Activated CD8-positive, alpha-beta memory T cell treated with anti-CD3 and anti-CD28 coated beads for 4 hours (primary cell): Measurements from ENCODE around the gene CRYGD.
A peak's percentile ranks its signal among the peaks of the same experiment; 100 is the strongest.

Source experiments
- DNase-seq, 2 donors: peaks; one replicate each; pipeline ENCODE4 v3.0.0-alpha.2; 2020; ENCODE audit warnings: low read depth in 2 of 2

The CRYGD gene

GRCh38 chr2:208083807-208084206 is 40.5 kb downstream of the CRYGD start:
- DNase-seq, result no peak

GRCh38 chr2:208077276-208077675 is 47.0 kb downstream of the CRYGD start:
- DNase-seq, result no peak

DNA sequence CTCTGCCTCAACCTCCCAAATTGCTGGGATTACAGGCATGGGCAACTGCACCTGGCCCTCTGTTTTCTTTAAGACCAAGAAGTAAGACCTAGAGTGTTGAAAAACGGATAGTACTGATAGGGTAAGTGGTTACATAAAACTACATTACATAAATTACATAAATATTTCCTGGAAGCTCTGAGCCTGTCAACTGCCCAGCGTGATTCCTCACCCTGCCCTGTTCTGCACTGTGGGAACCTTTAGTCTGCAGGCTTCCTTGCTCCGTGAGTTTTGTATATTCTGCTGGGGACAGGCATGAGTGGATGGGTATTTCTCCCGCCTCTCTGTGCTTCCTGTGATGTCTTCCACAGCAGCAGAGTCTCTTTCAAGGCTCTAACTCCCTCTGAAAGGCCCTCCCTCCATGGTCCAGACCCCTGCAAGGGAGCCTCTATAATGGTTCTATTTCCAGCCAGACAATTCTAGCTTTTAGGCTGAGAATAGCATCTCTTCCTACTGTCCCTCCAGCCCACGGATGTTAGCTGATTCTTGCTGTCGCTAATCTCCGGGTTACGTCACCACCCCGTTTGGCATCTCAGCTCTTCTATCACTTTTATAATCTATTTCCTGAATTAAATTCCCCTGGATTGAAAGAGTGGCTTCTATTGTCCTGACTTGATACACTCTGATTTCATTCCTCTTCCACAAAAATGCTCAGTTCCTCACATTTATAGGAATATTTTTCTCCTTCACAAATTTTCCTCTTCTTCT is 49.5 kb downstream of the CRYGD start:
- no peak for DNase-seq

- peak; percentile 15 for DNase-seq
Observed at GRCh38 chr2:208072250-208072892, 52.0 kb downstream of the CRYGD start.
